ENCODE measurements around the gene CRISP3. TPM values are rescaled to one million over a fixed set of nuclear protein-coding genes. Genes with fewer than 3 reads are reported as not detected.
"Not testable (repeated sequence)": the region's sequence is repeated elsewhere in the genome, so short reads cannot be mapped to it uniquely, and the experiment has no call there.

The CRISP3 gene
- polyA plus RNA-seq, 3 donors from 2014 or later: not detected

GRCh38 chr6:49733680-49734079 lies 10.5 kb downstream of the CRISP3 start:
- Mint-ChIP-seq H3K4me1 (no peaks in the 10 kb centered on the region), H3K4me3 (no peak overlapping the region), H3K36me3 (no peaks in the 10 kb centered on the region), H3K9me3 (peaks cover 0 to 30% (median 6%) of the 10 kb centered on the region in 6 donors), H3K27me3 (ENCODE audit: low read depth in 3 of 3) (no peaks in the 10 kb centered on the region), H3K27ac (no peak overlapping the region)
- DNase-seq: no peak

GRCh38 chr6:49732781-49733180 lies 11.4 kb downstream of the CRISP3 start:
- Mint-ChIP-seq H3K27me3 (ENCODE audit: low read depth in 3 of 3) (no peaks in the 10 kb centered on the region), H3K36me3 (no peaks in the 10 kb centered on the region), H3K27ac (no peak overlapping the region), H3K4me1 (no peaks in the 10 kb centered on the region), H3K9me3 (peaks cover 0 to 28% (median 7%) of the 10 kb centered on the region in 6 donors), H3K4me3 (no peak overlapping the region)
- no peak for DNase-seq

- Mint-ChIP-seq H3K36me3 (no peaks in the 10 kb centered on the region), H3K4me3 (no peak overlapping the region), H3K4me1 (no peaks in the 10 kb centered on the region), H3K9me3 (peaks cover 6 to 21% (median 12%) of the 10 kb centered on the region in 6 donors), H3K27ac (no peak overlapping the region), H3K27me3 (ENCODE audit: low read depth in 3 of 3) (no peaks in the 10 kb centered on the region)
- DNase-seq: no peak
Observed at GRCh38 chr6:49730251-49730650, 13.9 kb downstream of the CRISP3 start.

GRCh38 chr6:49723917-49724316 lies 20.3 kb downstream of the CRISP3 start:
- H3K9me3 Mint-ChIP-seq: peaks cover 10 to 40% (median 17%) of the 10 kb centered on the region in 6 donors
- not testable (repeated sequence) for H3K4me3 Mint-ChIP-seq; H3K36me3 Mint-ChIP-seq; DNase-seq; H3K27me3 Mint-ChIP-seq (ENCODE audit: low read depth in 3 of 3); H3K4me1 Mint-ChIP-seq; H3K27ac Mint-ChIP-seq

GRCh38 chr6:49721297-49721696 lies 22.9 kb downstream of the CRISP3 start:
- no peaks in the 10 kb centered on the region for H3K36me3 Mint-ChIP-seq
- H3K4me3 Mint-ChIP-seq: no peak overlapping the region
- no peak overlapping the region for H3K27ac Mint-ChIP-seq
- H3K27me3 Mint-ChIP-seq (ENCODE audit: low read depth in 3 of 3): no peaks in the 10 kb centered on the region
- peaks cover 15 to 41% (median 17%) of the 10 kb centered on the region in 6 donors for H3K9me3 Mint-ChIP-seq
- H3K4me1 Mint-ChIP-seq: no peaks in the 10 kb centered on the region
- DNase-seq: no peak

GRCh38 chr6:49720372-49720771 lies 23.8 kb downstream of the CRISP3 start:
- Mint-ChIP-seq H3K4me1 (no peaks in the 10 kb centered on the region), H3K27ac (no peak overlapping the region), H3K27me3 (ENCODE audit: low read depth in 3 of 3) (no peaks in the 10 kb centered on the region), H3K9me3 (peaks cover 12 to 40% (median 16%) of the 10 kb centered on the region in 6 donors), H3K4me3 (no peak overlapping the region), H3K36me3 (no peaks in the 10 kb centered on the region)
- DNase-seq: no peak

GRCh38 chr6:49713346-49713745 lies 30.8 kb downstream of the CRISP3 start, which contains the start of gene CRISP2:
Gene CRISP2, minus strand, starts transcription at chr6:49713543. Its CDS starts 4,347 bp downstream, at chr6:49709196.
- H3K36me3 Mint-ChIP-seq: no peaks in the 10 kb centered on the region
- H3K9me3 Mint-ChIP-seq: peaks cover 6 to 31% (median 14%) of the 10 kb centered on the region in 6 donors
- H3K4me1 Mint-ChIP-seq: no peaks in the 10 kb centered on the region
- H3K27me3 Mint-ChIP-seq (ENCODE audit: low read depth in 3 of 3): peaks cover 0 to 3% (median 0%) of the 10 kb centered on the region in 3 donors
- H3K4me3 Mint-ChIP-seq: no peak within 1 kb of the TSS
- H3K27ac Mint-ChIP-seq: no peak within 1 kb of the TSS
- DNase-seq: no peak

GRCh38 chr6:49698478-49698877 lies 45.7 kb downstream of the CRISP3 start:
- peaks cover 0 to 2% (median 2%) of the 10 kb centered on the region in 3 donors for H3K27me3 Mint-ChIP-seq (ENCODE audit: low read depth in 3 of 3)
- peaks cover 3 to 12% (median 10%) of the 10 kb centered on the region in 6 donors for H3K9me3 Mint-ChIP-seq
- H3K27ac Mint-ChIP-seq: no peak overlapping the region
- DNase-seq: no peak
- H3K4me1 Mint-ChIP-seq: no peaks in the 10 kb centered on the region
- no peak overlapping the region for H3K4me3 Mint-ChIP-seq
- H3K36me3 Mint-ChIP-seq: no peaks in the 10 kb centered on the region

- no peak overlapping the region for H3K27ac Mint-ChIP-seq
- no peaks in the 10 kb centered on the region for H3K36me3 Mint-ChIP-seq
- DNase-seq: no peak
- H3K4me3 Mint-ChIP-seq: no peak overlapping the region
- peaks cover 0 to 2% (median under 1%) of the 10 kb centered on the region in 3 donors for H3K27me3 Mint-ChIP-seq (ENCODE audit: low read depth in 3 of 3)
- peaks cover 10 to 30% (median 15%) of the 10 kb centered on the region in 6 donors for H3K9me3 Mint-ChIP-seq
- no peaks in the 10 kb centered on the region for H3K4me1 Mint-ChIP-seq
Observed at GRCh38 chr6:49693512-49693911, 50.7 kb downstream of the CRISP3 start.

GRCh38 chr6:49692534-49692933 lies 51.7 kb downstream of the CRISP3 start:
- H3K9me3 Mint-ChIP-seq: peaks cover 10 to 30% (median 15%) of the 10 kb centered on the region in 6 donors
- H3K27ac Mint-ChIP-seq: no peak overlapping the region
- no peak for DNase-seq
- peaks cover 0 to 2% (median 0%) of the 10 kb centered on the region in 3 donors for H3K27me3 Mint-ChIP-seq (ENCODE audit: low read depth in 3 of 3)
- H3K4me1 Mint-ChIP-seq: no peaks in the 10 kb centered on the region
- H3K4me3 Mint-ChIP-seq: no peak overlapping the region
- H3K36me3 Mint-ChIP-seq: no peaks in the 10 kb centered on the region

Other genes starting within 250 kb of the CRISP3 start
- gene GLYATL3, start 244.5 kb downstream of the CRISP3 start, polyA plus RNA-seq: not detected
- gene C6orf141, start 193.7 kb downstream of the CRISP3 start, polyA plus RNA-seq: not detected
- gene RHAG, start 107.5 kb downstream of the CRISP3 start, polyA plus RNA-seq: not detected
- not detected for gene CRISP2, start 30.8 kb downstream of the CRISP3 start, polyA plus RNA-seq
- gene PGK2, start 42.9 kb upstream of the CRISP3 start, polyA plus RNA-seq: not detected
- not detected for gene CRISP1, start 122.1 kb upstream of the CRISP3 start, polyA plus RNA-seq
- gene DEFB114, start 219.8 kb upstream of the CRISP3 start, polyA plus RNA-seq: not detected
- not detected for gene DEFB113, start 225.2 kb upstream of the CRISP3 start, polyA plus RNA-seq